ENCODE measurements around the gene TRAF5.
"Not testable (repeated sequence)": the region's sequence is repeated elsewhere in the genome, so short reads cannot be mapped to it uniquely, and the experiment has no call there.

TRAF5 gene

GRCh38 chr1:211406086-211406485 is 79.5 kb downstream of the TRAF5 start:
- peaks cover 16% of the 10 kb centered on the region for H3K36me3 ChIP-seq (ENCODE audit: insufficient read depth, low read length)
- H2AFZ ChIP-seq (ENCODE audit: low read length); H3K4me3 ChIP-seq (ENCODE audit: low read length, poor library complexity, severe bottlenecking); H3K9ac ChIP-seq (ENCODE audit: low read depth, low read length, poor library complexity, severe bottlenecking); H3K79me2 ChIP-seq (ENCODE audit: insufficient read depth, low read length); H3F3A ChIP-seq (ENCODE audit: low read depth); H3K9me2 ChIP-seq (replicated peaks; ENCODE audit: low read depth, low read length); H3K27me3 ChIP-seq (ENCODE audit: insufficient read depth, low read length, poor library complexity, severe bottlenecking); H3K4me2 ChIP-seq (ENCODE audit: low read depth, low read length, poor library complexity, severe bottlenecking); H4K20me1 ChIP-seq (ENCODE audit: insufficient read depth, low read length, poor library complexity, severe bottlenecking); H3K4me1 ChIP-seq (ENCODE audit: insufficient read depth, low read length, poor library complexity, severe bottlenecking): not testable (repeated sequence)
- H3K9me3 ChIP-seq (ENCODE audit: insufficient read depth, low read depth, low read length), result peaks cover 24% of the 10 kb centered on the region

DNA sequence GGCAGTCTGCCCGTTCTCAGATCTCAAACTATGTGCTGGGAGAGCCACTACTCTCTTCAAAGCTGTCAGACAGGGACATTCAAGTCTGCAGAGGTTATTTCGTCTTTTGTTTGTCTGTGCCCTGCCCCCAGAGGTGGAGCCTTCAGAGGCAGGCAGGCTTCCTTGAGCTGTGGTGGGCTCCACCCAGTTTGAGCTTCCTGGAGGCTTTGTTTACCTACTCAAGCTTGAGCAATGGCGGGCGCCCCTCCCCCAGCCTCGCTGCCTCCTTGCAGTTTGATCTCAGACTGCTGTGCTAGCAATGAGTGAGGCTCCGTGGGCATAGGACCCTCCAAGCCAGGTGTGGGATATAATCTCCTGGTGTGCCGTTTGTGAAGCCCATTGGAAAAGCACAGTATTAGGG is 81.1 kb downstream of the TRAF5 start:
- H2AFZ ChIP-seq (ENCODE audit: low read length); H4K20me1 ChIP-seq (ENCODE audit: insufficient read depth, low read length, poor library complexity, severe bottlenecking); H3K27me3 ChIP-seq (ENCODE audit: insufficient read depth, low read length, poor library complexity, severe bottlenecking); H3K9ac ChIP-seq (ENCODE audit: low read depth, low read length, poor library complexity, severe bottlenecking); H3K4me2 ChIP-seq (ENCODE audit: low read depth, low read length, poor library complexity, severe bottlenecking); H3K4me3 ChIP-seq (ENCODE audit: low read length, poor library complexity, severe bottlenecking); H3F3A ChIP-seq (ENCODE audit: low read depth); H3K9me2 ChIP-seq (replicated peaks; ENCODE audit: low read depth, low read length); H3K79me2 ChIP-seq (ENCODE audit: insufficient read depth, low read length); H3K4me1 ChIP-seq (ENCODE audit: insufficient read depth, low read length, poor library complexity, severe bottlenecking): not testable (repeated sequence)
- peaks cover 16% of the 10 kb centered on the region for H3K36me3 ChIP-seq (ENCODE audit: insufficient read depth, low read length)
- peaks cover 18% of the 10 kb centered on the region; the same call in 1 of the 2 replicates for H3K9me3 ChIP-seq (ENCODE audit: insufficient read depth, low read depth, low read length)

GRCh38 chr1:211411639-211412038 is 85.0 kb downstream of the TRAF5 start:
- TF ChIP-seq EZH2phosphoT487 (IDR thresholded peaks at IDR 0.05; ENCODE audit: borderline replicate concordance) (no peak), CTCF (conservative IDR thresholded peaks at IDR 0.05; ENCODE audit: low read length) (no peak)
- Histone ChIP-seq H3K9me2 (replicated peaks; ENCODE audit: low read depth, low read length) (no peaks in the 10 kb centered on the region), H3K9me3 (ENCODE audit: insufficient read depth, low read depth, low read length) (peaks cover 18% of the 10 kb centered on the region; the same call in 1 of the 2 replicates), H3K4me2 (ENCODE audit: low read depth, low read length, poor library complexity, severe bottlenecking) (no peak overlapping the region), H3K36me3 (ENCODE audit: insufficient read depth, low read length) (peaks cover 16% of the 10 kb centered on the region), H3K4me3 (ENCODE audit: low read length, poor library complexity, severe bottlenecking) (no peak overlapping the region), H4K20me1 (ENCODE audit: insufficient read depth, low read length, poor library complexity, severe bottlenecking) (no peaks in the 10 kb centered on the region), H3F3A (ENCODE audit: low read depth) (no peaks in the 10 kb centered on the region), H3K4me1 (ENCODE audit: insufficient read depth, low read length, poor library complexity, severe bottlenecking) (no peaks in the 10 kb centered on the region), H3K9ac (ENCODE audit: low read depth, low read length, poor library complexity, severe bottlenecking) (no peak overlapping the region), H3K27me3 (ENCODE audit: insufficient read depth, low read length, poor library complexity, severe bottlenecking) (no peaks in the 10 kb centered on the region), H3K79me2 (ENCODE audit: insufficient read depth, low read length) (no peaks in the 10 kb centered on the region), H2AFZ (ENCODE audit: low read length) (no peak overlapping the region)

DNA sequence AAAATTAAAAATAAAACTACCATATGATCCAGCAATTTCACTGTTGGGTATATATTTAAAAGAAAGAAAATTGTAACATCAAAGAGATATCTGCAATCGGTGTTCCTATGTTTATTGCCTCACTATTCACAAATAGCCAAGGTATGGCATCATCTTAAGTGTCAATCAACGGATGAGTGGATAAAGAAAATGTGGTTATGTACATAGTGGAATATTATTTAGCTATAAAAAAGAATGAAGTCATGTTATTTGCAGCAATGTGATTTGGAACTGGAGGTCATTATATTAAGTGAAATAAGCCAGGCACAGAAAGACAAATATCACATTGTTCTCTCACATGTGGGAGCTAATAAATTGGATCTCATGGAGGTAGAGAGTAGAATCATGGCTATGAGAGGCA is 89.1 kb downstream of the TRAF5 start:
- Histone ChIP-seq H3K36me3 (ENCODE audit: insufficient read depth, low read length) (no peaks in the 10 kb centered on the region; the same call in 1 of the 2 replicates), H3K9ac (ENCODE audit: low read depth, low read length, poor library complexity, severe bottlenecking) (no peak overlapping the region), H3K4me3 (ENCODE audit: low read length, poor library complexity, severe bottlenecking) (no peak overlapping the region), H3K9me2 (replicated peaks; ENCODE audit: low read depth, low read length) (no peaks in the 10 kb centered on the region), H4K20me1 (ENCODE audit: insufficient read depth, low read length, poor library complexity, severe bottlenecking) (no peaks in the 10 kb centered on the region), H3K27me3 (ENCODE audit: insufficient read depth, low read length, poor library complexity, severe bottlenecking) (no peaks in the 10 kb centered on the region), H3K4me1 (ENCODE audit: insufficient read depth, low read length, poor library complexity, severe bottlenecking) (peaks cover 13% of the 10 kb centered on the region), H3K9me3 (ENCODE audit: insufficient read depth, low read depth, low read length) (peaks cover 3% of the 10 kb centered on the region; the same call in 1 of the 2 replicates), H2AFZ (ENCODE audit: low read length) (no peak overlapping the region), H3K4me2 (ENCODE audit: low read depth, low read length, poor library complexity, severe bottlenecking) (no peak overlapping the region), H3F3A (ENCODE audit: low read depth) (no peaks in the 10 kb centered on the region), H3K79me2 (ENCODE audit: insufficient read depth, low read length) (no peaks in the 10 kb centered on the region)
- TF ChIP-seq CTCF (conservative IDR thresholded peaks at IDR 0.05; ENCODE audit: low read length), result no peak

DNA sequence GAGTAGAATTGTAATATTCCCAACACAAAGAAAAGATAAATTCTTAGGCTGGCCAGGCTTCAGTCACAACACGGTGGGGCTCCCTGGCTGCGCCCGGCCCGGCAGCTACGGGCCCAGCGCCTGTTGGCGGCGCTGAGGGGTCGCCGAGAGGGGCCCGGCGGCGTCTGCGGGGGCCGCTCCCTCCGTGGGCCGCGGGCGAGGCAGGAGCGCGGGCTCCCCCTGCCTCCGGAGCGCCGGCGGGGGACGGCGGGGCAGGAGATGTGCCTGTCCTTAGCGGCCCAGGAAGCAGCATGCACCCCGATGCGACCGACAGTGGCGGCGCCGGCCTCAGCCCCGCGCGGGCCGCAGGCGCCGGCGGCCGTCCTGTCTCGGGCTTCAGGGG is 89.6 kb downstream of the TRAF5 start:
- peaks cover 18% of the 10 kb centered on the region for H3K4me1 ChIP-seq (ENCODE audit: insufficient read depth, low read length, poor library complexity, severe bottlenecking)
- not testable (repeated sequence) for H3K4me2 ChIP-seq (ENCODE audit: low read depth, low read length, poor library complexity, severe bottlenecking); H3F3A ChIP-seq (ENCODE audit: low read depth); H3K27me3 ChIP-seq (ENCODE audit: insufficient read depth, low read length, poor library complexity, severe bottlenecking); H3K9me3 ChIP-seq (ENCODE audit: insufficient read depth, low read depth, low read length); H3K36me3 ChIP-seq (ENCODE audit: insufficient read depth, low read length); H3K4me3 ChIP-seq (ENCODE audit: low read length, poor library complexity, severe bottlenecking); H3K9ac ChIP-seq (ENCODE audit: low read depth, low read length, poor library complexity, severe bottlenecking); H3K9me2 ChIP-seq (replicated peaks; ENCODE audit: low read depth, low read length); H2AFZ ChIP-seq (ENCODE audit: low read length); H4K20me1 ChIP-seq (ENCODE audit: insufficient read depth, low read length, poor library complexity, severe bottlenecking); H3K79me2 ChIP-seq (ENCODE audit: insufficient read depth, low read length)

- peaks cover 18% of the 10 kb centered on the region for H3K4me1 ChIP-seq (ENCODE audit: insufficient read depth, low read length, poor library complexity, severe bottlenecking)
- not testable (repeated sequence) for H3F3A ChIP-seq (ENCODE audit: low read depth); H3K79me2 ChIP-seq (ENCODE audit: insufficient read depth, low read length); H2AFZ ChIP-seq (ENCODE audit: low read length); H3K36me3 ChIP-seq (ENCODE audit: insufficient read depth, low read length); H3K27me3 ChIP-seq (ENCODE audit: insufficient read depth, low read length, poor library complexity, severe bottlenecking); H3K9me2 ChIP-seq (replicated peaks; ENCODE audit: low read depth, low read length); H3K4me3 ChIP-seq (ENCODE audit: low read length, poor library complexity, severe bottlenecking); H3K9ac ChIP-seq (ENCODE audit: low read depth, low read length, poor library complexity, severe bottlenecking); H4K20me1 ChIP-seq (ENCODE audit: insufficient read depth, low read length, poor library complexity, severe bottlenecking); H3K9me3 ChIP-seq (ENCODE audit: insufficient read depth, low read depth, low read length); H3K4me2 ChIP-seq (ENCODE audit: low read depth, low read length, poor library complexity, severe bottlenecking)
Measured at GRCh38 chr1:211416628-211417323, 90.1 kb downstream of the TRAF5 start.
